ENCODE data around the gene SRGAP1.
A peak's percentile ranks its signal among the peaks of the same experiment; 100 is the strongest.
"Not testable (repeated sequence)": the region's sequence is repeated elsewhere in the genome, so short reads cannot be mapped to it uniquely, and the experiment has no call there.

Gene SRGAP1

GRCh38 chr12:64061868-64062375, 217.4 kb downstream of the SRGAP1 start:
- DNase-seq: no peak

GRCh38 chr12:64063121-64063520, 218.6 kb downstream of the SRGAP1 start:
- DNase-seq: no peak

- DNase-seq: no peak
These were observed 219.7 kb downstream of the SRGAP1 start for GRCh38 chr12:64064240-64064639.

- DNase-seq: no peak
These were observed 220.2 kb downstream of the SRGAP1 start for GRCh38 chr12:64064706-64065105.

DNA sequence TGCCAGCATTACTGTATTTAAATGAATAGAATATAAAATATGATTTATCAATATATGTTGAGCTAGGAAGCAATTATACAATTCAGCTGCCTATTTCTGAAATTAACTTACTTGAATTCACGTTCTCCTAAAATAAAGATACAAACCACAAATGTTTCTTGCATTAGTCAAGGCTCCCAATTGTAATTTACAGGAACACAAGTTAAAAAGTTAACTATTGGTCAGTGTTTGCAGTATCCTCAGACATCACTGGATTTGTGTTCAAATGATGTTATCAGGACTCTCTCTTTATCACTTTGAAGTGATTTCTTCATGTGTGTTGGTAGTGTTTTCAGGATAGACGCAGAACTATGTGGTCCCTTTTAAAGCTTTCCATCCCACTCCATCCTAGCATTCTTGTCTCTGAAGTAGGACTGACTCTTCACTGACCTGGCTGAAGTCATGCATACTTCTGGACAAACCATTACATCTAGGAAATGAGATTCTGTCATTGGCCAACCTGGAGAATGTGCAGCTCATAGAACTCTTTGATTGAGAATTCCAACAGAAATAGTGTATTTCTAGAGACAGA, 221.5 kb downstream of the SRGAP1 start:
- no peak for DNase-seq

- DNase-seq: no peak
These were observed 222.3 kb downstream of the SRGAP1 start for GRCh38 chr12:64066776-64067175.

DNA sequence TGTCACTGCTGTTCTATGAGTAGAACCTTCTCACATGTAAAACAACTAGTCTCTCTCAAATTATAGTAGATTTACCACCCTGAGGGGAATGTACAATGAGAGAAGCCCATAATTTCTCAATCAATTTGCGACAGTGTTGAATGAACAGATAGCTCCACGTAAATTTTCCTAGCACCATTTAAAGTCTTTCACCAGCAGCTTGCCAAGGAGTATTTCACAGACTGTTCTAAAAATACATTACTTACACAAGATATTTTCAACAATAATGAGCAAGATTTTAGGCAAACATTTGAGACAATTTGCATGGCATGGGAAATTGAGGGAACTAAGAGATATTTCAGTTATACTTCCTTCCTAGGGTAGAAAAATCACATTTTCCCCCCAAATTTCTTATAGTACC, 226.0 kb downstream of the SRGAP1 start:
- no peak for DNase-seq

DNA sequence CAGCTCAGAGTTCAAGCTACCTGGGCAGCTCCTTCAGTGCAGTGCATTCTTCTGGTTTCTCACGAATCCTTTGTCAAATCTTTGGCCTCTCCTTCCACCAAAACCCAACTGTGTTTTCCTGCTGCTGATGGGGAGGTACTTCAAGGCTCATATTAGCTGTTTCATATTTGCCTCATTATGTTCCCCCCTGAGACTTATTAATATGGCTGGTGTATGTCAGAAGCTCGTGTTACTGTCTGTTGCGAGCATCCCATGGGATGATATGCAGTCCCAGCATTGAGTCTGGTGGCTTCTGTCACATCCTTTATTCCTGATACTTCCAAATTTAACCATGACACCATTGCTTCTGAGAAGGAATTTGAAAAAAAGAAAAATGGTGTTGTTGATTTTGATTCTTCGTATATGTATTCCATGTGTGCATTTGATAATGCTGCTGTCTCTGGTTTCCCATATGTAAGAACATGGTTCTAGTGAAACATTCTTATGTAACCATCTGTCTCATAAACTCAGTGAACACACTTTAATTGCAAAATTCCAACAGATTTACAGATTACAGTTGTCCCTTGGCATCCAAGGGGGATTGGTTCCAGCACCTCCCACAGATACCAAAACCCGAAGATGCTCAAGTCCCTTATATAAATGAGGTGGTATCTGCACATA, 228.5 kb downstream of the SRGAP1 start:
- DNase-seq: peak; percentile 55

GRCh38 chr12:64076565-64076964, 232.1 kb downstream of the SRGAP1 start:
- not testable (repeated sequence) for DNase-seq

DNA sequence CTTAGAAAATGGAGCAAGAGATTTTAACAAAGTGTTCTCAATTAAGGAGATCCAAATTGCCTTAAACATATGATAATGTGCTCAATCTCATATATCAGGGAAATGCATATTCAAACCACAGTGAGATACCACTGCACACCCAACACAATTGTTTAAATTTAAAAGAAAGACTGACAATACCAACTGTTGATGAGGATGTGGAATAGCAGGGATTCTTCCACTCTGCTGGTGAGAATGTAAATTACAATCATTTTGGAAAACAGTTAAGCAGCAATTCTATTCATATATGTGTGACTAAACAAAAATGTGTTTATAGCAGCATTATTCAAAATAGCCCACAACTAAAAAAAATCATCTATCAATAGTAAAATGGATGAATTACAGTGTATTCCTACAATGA, 233.4 kb downstream of the SRGAP1 start:
- DNase-seq: no peak

GRCh38 chr12:64080319-64081007, 236.0 kb downstream of the SRGAP1 start:
- no peak for DNase-seq

GRCh38 chr12:64081008-64081404, 236.5 kb downstream of the SRGAP1 start:
- DNase-seq: no peak

- DNase-seq: no peak
These were observed 237.6 kb downstream of the SRGAP1 start for GRCh38 chr12:64082116-64082515.

DNA sequence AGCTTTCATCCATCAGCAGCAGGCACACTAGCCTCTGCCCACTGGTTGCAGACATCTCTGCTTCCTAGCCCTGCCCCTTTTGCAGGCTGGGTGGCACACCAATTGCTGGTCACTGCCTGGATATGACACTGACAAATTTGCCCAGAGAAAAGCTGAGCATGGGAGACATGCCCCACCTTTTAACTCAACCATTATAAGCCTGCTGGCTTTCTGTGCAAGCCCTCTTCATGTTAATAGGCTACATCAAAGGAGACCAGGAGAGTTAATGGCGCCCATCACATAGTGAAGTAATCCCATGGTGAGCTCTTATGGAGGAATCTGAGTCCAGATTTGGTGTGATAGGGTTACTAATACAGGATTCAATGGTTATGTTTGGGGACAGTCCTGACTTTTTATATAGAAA, 238.4 kb downstream of the SRGAP1 start:
- no peak for DNase-seq

- no peak for DNase-seq
These were observed 239.0 kb downstream of the SRGAP1 start for GRCh38 chr12:64083285-64084210.

DNA sequence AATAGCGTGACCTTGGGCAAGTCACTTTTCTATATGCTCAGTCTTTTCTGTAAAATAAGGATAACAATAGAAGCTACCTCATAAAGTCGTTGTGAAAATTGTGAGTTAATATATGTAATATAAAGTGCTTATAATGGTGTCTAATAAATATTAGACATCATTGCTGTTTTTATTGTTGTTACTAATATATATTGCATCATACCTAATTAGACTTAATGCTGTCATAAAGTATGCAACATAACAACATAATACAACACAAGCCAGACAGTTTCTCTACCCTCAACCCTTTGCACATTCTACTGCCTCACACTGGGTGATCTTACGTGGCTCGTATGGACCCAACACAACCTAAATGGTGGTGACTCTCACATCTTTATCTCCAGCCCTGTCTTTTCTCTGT, 240.7 kb downstream of the SRGAP1 start:
- no peak for DNase-seq

- no peak for DNase-seq
These were observed 241.5 kb downstream of the SRGAP1 start for GRCh38 chr12:64085996-64086395.

DNA sequence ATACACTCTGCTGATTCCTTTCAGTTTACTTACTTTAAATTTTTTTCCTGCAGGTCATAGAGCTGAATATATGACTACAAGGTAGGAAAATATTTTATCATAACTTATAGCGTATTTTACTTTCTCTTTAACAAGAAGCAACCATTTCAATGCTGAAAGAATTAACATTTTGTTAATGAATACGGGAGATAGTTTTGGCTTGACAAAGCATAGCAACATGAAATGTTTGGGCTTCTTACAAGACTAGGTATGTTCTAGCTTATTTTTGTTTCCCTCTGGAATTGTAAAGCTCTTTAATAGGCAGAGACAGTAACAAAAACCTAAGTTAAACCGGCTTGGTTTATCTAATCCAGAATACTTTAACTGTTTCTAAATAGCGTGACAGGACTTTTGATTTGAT, 242.4 kb downstream of the SRGAP1 start:
- DNase-seq: no peak

DNA sequence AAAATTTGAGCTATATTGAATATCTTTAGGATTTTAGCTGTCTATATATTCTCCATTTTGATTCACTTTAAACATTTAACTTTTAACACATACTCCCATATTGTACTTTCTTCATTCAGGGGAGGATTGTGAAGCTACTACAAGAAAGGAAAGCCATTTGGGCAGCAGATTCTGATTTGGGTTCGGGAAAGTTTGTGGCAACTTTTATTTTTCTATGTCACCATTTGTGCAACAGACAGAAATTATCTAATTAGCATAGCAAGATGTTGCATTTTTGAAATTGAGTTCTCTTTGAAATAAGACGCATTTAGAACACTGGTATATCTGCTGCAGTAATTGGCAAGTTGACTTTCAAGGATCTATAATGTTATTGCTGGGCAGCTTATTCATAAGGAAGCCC, 243.3 kb downstream of the SRGAP1 start:
- DNase-seq: no peak

DNA sequence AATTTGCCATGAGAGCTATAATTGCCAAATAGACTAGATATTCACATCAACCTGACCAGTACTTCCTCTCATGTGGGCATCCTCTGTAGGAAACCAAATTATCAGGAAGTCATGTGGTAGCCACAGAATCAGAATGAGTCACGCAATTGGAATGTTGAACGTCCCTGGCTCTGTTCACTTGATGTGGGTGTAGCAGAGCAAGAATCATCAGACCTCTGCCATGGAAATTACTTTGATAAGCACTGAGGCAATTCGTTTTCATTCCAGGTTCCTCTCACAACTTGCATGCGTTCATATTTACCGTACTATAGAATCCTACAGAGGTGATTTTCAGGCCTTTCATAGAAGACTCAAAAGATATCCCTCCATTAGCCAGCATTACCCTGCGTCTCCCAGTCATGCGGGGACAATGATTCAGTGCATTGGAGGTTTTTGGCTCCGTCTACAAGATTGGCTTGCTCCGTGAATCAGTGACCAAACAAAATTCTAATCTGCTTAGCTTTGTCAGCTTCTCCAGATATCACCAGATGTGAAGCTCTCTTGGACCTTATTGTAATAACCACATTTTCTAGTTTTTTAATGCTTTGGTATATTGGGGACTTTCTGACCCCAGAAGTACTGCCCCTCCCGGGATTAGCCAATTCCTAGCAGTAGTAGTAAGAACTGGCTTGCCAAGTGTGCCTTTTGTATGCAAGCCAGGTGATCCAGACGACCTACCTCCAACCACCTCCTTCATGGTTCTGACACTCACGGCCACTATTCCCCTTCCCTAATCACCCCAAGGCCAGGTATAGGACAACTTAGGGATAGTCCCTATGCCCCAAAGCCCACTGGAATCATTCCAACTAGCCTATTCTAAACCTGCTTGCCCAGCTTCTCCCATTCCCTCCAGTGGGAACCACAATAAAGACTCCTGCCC, 244.2 kb downstream of the SRGAP1 start:
- no peak for DNase-seq

DNA sequence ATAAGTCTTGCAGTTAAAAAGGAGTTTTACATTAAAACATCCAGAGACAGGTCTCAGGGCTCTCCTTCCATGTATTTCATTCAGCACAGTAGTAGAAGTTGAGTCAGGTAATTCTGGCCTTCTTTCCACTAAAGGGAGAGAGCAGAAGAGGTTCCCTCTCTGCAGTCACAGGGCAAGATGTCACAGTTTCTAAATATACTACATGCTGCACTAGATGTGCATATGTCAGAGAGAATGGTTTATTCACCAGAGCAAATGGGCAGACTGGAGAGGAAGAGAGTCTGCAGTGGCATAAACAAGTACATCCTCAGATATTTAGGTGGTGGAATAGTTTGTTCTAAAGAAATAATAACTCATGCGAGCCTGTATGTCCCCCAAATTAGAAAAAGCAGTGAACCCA, 245.5 kb downstream of the SRGAP1 start:
- DNase-seq: no peak

GRCh38 chr12:64091186-64091585, 246.7 kb downstream of the SRGAP1 start:
- DNase-seq: no peak
